B cell (primary cell): Measurements from ENCODE around the gene CELF2. TPM values are rescaled to one million over a fixed set of nuclear protein-coding genes. Genes with fewer than 3 reads are reported as not detected.
A peak's percentile ranks its signal among the peaks of the same experiment; 100 is the strongest.

Experiments
- ATAC-seq: fragments of 200-7000 bp; cut with Tn5 transposase; one replicate; pipeline ENCODE4 v1.10.0; 2021; ENCODE audit warnings: low read depth, mild to moderate bottlenecking, moderate number of reproducible peaks, moderate library complexity
- CTCF ChIA-PET: fragments of 350-600 bp; sonication (Branson Sonifier 250); formaldehyde crosslinking; loops from one replicate; lab custom pipeline; 2021; ENCODE audit warnings: antibody characterized with exemption, inconsistent platforms; lab: Charles Lee
- POLR2A ChIA-PET: fragments of 350-600 bp; sonication (Branson Sonifier 250); formaldehyde crosslinking; loops from one replicate; lab custom pipeline; 2021; ENCODE audit warnings: antibody characterized with exemption; lab: Charles Lee
- DNase-seq: peaks from one replicate; pipeline ENCODE4 v3.0.0; 2013
- H2AFZ ChIP-seq: 2 replicates; pipeline ENCODE4 v1.6.1; 2012; ENCODE audit warnings: mild to moderate bottlenecking, low read depth, low read length; ENCODE audit not compliant: insufficient read depth, poor library complexity, severe bottlenecking
- H3K27ac ChIP-seq, 2 donors: 1 replicate in 1 of 2; 2 replicates in 1 of 2; pipeline ENCODE4 v1.5.1; 2012 to 2013; ENCODE audit warnings: low read length in 2 of 2, mild to moderate bottlenecking in 2 of 2, moderate library complexity in 1 of 2
- H3K27me3 ChIP-seq, 4 experiments: fragments of 200-600 bp in 1 of 4; sonication (generic) in 1 of 4; replicated peaks in 1 of 4; 1 replicate in 2 of 4; 2 replicates in 2 of 4; pipeline versions ENCODE4 v1.6.1 to v1.7.0; 2013 to 2016; ENCODE audit warnings: low read length in 3 of 4, mild to moderate bottlenecking in 2 of 4, mixed read lengths in 1 of 4, moderate library complexity in 1 of 4; ENCODE audit not compliant: insufficient read depth in 4 of 4, control insufficient read depth in 3 of 4; ENCODE audit errors: control extremely low read depth in 1 of 4
- H3K36me3 ChIP-seq, 2 experiments: replicated peaks in 1 of 2; 1 replicate in 1 of 2; 2 replicates in 1 of 2; pipeline versions ENCODE4 v1.6.1 to v1.7.1; 2013; ENCODE audit warnings: low read length in 1 of 2; ENCODE audit not compliant: insufficient read depth in 2 of 2, control insufficient read depth in 1 of 2; ENCODE audit errors: control extremely low read depth in 1 of 2, extremely low read depth in 1 of 2
- H3K4me1 ChIP-seq, 2 donors: fragments of 200-600 bp in 1 of 2; sonication (generic) in 1 of 2; 1 replicate in 1 of 2; 2 replicates in 1 of 2; pipeline versions ENCODE4 v1.5.1 to v1.6.1; 2013 to 2017; ENCODE audit warnings: low read length in 2 of 2; ENCODE audit not compliant: control insufficient read depth in 2 of 2, insufficient read depth in 2 of 2
- H3K4me2 ChIP-seq: replicated peaks from 2 replicates; pipeline ENCODE3; 2012; ENCODE audit warnings: mild to moderate bottlenecking, low read depth, low read length; ENCODE audit not compliant: poor library complexity, severe bottlenecking
- H3K4me3 ChIP-seq, 5 experiments: fragments of 200-600 bp in 1 of 5; sonication (generic) in 1 of 5; 1 replicate in 3 of 5; 2 replicates in 2 of 5; pipeline versions ENCODE4 v1.5.1 to v1.7.0; 2011 to 2016; ENCODE audit warnings: low read length in 4 of 5, mild to moderate bottlenecking in 4 of 5, low read depth in 2 of 5, control low read depth in 1 of 5, moderate library complexity in 1 of 5; ENCODE audit not compliant: insufficient read depth in 1 of 5; ENCODE audit errors: control extremely low read depth in 1 of 5, extremely low read depth in 1 of 5
- H3K79me2 ChIP-seq: fragments of 200-600 bp; sonication (generic); one replicate; pipeline ENCODE4 v1.6.0; 2016; ENCODE audit warnings: low read length; ENCODE audit not compliant: control insufficient read depth, insufficient read depth
- H3K9ac ChIP-seq: fragments of 200-600 bp; sonication (generic); 2 replicates; pipeline ENCODE4 v1.6.1; 2017; ENCODE audit warnings: mild to moderate bottlenecking, low read length, moderate library complexity
- H3K9me3 ChIP-seq, 3 donors: one replicate each; pipeline versions ENCODE4 v1.6.1 to v1.7.1; 2013; ENCODE audit warnings: low read length in 2 of 3; ENCODE audit not compliant: control insufficient read depth in 2 of 3, insufficient read depth in 1 of 3; ENCODE audit errors: control extremely low read depth in 1 of 3
- H4K20me1 ChIP-seq: 2 replicates; pipeline ENCODE4 v1.6.0; 2012; ENCODE audit warnings: mild to moderate bottlenecking, low read length; ENCODE audit not compliant: insufficient read depth, control insufficient read depth, poor library complexity, severe bottlenecking
- H3K27ac Mint-ChIP-seq: one replicate; pipeline ENCODE4 v1.8.0; 2021; ENCODE audit warnings: mixed read lengths
- H3K27me3 Mint-ChIP-seq: one replicate; pipeline ENCODE4 v1.8.0; 2021; ENCODE audit warnings: mixed read lengths
- H3K4me1 Mint-ChIP-seq: one replicate; pipeline ENCODE4 v1.8.0; 2021; ENCODE audit warnings: mixed read lengths
- H3K4me3 Mint-ChIP-seq: one replicate; pipeline ENCODE4 v1.8.0; 2021; ENCODE audit warnings: mixed read lengths
- H3K9me3 Mint-ChIP-seq: one replicate; pipeline ENCODE4 v1.8.0; 2022; ENCODE audit warnings: mixed read lengths; ENCODE audit not compliant: insufficient read depth
- EZH2 ChIP-seq: IDR thresholded peaks from 2 replicates; pipeline ENCODE4 v1.6.1; 2012; ENCODE audit warnings: borderline replicate concordance, low read depth, mild to moderate bottlenecking, moderate library complexity, low read length; ENCODE audit not compliant: insufficient read depth, poor library complexity, severe bottlenecking
- WGBS: methylation state at CpG from one replicate; pipeline ENCODE4 v1.1.5; 2013; ENCODE audit warnings: missing lambda C conversion rate; ENCODE audit not compliant: insufficient coverage; 5-methylcytosine and 5-hydroxymethylcytosine counted together
- intact Hi-C: fragments of 100-400 bp; cut with micrococcal nuclease; formaldehyde crosslinking; loops from one replicate; pipeline ENCODE4 v1.10.0; 2022
- polyA plus RNA-seq: library from polyadenylated mRNA; depleted of rRNA; stranded (reverse); fragments of >200 nt; gene quantifications from 2 replicates; pipeline ENCODE4 v1.2.3, GENCODE V29; 2012
- total RNA-seq, 2 donors: library from RNA; stranded (reverse); fragments of 120-200 nt in 1 of 2; gene quantifications; 1 replicate in 1 of 2; 2 replicates in 1 of 2; pipeline versions ENCODE4 v1.2.3 to v1.2.4, GENCODE V29; 2013 to 2022
- TF ChIP-seq, protein P1 (sequence below): fragments of 200-600 bp; IDR thresholded peaks from one replicate; pipeline ENCODE4 v1.8.0; 2022; ENCODE audit warnings: antibody characterized with exemption, mild to moderate bottlenecking

Gene CELF2
- total and polyA plus RNA-seq, 2 donors (not counting 1 experiment from before 2014, with no cell fraction given) = 59.5 to 112 TPM

DNA sequence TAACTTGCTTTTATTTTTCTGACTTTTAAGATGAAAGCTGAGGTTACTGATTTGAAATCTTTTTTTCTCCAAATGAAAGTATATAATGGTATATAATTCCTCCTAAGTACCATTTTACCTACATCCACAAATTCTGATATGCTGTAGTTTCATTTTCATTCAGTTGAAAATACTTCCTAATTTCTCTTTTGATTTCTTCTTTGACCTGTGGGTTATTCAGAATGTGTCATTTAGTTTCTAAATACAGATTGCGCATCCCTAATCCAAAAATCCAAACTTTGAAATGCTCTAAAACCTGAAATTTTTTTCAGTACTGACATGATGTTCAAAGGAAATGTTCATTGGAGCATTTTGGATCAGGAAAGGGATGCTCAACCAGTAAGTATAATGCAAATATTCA, 168.7 kb downstream of the CELF2 start:
- Histone ChIP-seq H3K4me2 (peak overlapping the region; percentile 41), H3K4me3 (peak overlapping the region in 1 of 5 experiments; percentile 9), H3K4me1 (peaks cover 54 to 77% of the 10 kb centered on the region in 2 donors), H3K27ac (peak overlapping the region in 1 of 2 donors; percentile 49), H3K79me2 (peaks cover 100% of the 10 kb centered on the region), H2AFZ (no peak overlapping the region), H3K36me3 (peaks cover 9 to 63% of the 10 kb centered on the region in 2 experiments), H3K9me3 (peaks cover 0 to 7% (median 5%) of the 10 kb centered on the region in 3 donors), H3K9ac (no peak overlapping the region), H3K27me3 (no peaks in the 10 kb centered on the region), H4K20me1 (peaks cover 81% of the 10 kb centered on the region)
- H3K4me1 Mint-ChIP-seq = peaks cover 85% of the 10 kb centered on the region
- ATAC-seq (no peak), DNase-seq (peak; percentile 47)
- POLR2A ChIA-PET = no interaction called here
- no peaks in the 10 kb centered on the region for H3K27me3 Mint-ChIP-seq
- peak overlapping the region; percentile 13 for H3K27ac Mint-ChIP-seq
- no peaks in the 10 kb centered on the region for H3K9me3 Mint-ChIP-seq
- TF ChIP-seq, protein P1, sequence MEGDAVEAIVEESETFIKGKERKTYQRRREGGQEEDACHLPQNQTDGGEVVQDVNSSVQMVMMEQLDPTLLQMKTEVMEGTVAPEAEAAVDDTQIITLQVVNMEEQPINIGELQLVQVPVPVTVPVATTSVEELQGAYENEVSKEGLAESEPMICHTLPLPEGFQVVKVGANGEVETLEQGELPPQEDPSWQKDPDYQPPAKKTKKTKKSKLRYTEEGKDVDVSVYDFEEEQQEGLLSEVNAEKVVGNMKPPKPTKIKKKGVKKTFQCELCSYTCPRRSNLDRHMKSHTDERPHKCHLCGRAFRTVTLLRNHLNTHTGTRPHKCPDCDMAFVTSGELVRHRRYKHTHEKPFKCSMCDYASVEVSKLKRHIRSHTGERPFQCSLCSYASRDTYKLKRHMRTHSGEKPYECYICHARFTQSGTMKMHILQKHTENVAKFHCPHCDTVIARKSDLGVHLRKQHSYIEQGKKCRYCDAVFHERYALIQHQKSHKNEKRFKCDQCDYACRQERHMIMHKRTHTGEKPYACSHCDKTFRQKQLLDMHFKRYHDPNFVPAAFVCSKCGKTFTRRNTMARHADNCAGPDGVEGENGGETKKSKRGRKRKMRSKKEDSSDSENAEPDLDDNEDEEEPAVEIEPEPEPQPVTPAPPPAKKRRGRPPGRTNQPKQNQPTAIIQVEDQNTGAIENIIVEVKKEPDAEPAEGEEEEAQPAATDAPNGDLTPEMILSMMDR = no peak
- no peak for TF ChIP-seq EZH2
- CTCF ChIA-PET = no interaction called here
- intact Hi-C loops = loop anchor here (1.0 kb wide), 1 partner anchor 11 kb away; no protein-coding TSS in a partner anchor
- WGBS = no CpG with 5 or more reads among the region's 1 CpG
- H3K4me3 Mint-ChIP-seq = no peak overlapping the region

DNA sequence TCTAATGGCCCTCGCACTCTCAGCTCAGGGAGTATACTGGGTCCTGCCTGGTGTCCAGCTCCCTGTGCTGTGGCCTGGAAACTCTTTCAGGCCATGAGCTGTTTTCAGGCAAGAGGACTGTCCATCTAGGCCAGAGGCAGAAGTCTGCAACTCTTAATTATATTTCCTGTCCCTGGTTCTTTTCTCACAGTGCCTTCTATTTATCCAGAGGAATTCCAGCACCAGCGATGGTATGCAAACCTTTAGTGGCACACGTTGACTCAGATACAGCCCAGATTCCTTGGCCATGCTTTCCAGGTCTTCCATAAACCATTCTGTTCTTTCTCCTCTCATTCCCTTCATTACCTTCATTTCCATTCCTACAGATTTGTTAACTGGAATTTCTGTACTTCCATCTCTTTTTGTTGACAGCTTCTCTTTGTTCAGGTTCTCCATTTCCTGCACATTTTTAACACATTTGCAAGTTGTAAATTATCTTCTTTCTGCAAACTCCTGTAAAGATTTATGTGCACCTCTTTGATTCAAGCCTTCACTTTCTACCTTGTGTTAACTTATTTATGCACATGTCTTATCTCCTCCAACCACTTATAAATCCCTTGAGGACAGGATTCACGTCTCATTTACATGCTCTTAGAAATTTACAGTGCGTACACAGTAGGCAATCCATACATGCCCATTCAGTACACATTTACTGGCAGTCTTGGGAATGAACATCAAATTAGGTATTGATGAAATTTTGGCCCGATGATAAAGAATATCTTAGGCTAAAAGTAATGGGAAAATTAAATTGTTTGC, 172.1 kb downstream of the CELF2 start:
- H3K9me3 ChIP-seq = peaks cover 0 to 7% (median 5%) of the 10 kb centered on the region in 3 donors
- H3K4me1 Mint-ChIP-seq = peaks cover 85% of the 10 kb centered on the region
- ATAC-seq = no peak
- no peak overlapping the region for H3K9ac ChIP-seq
- no peaks in the 10 kb centered on the region for H3K27me3 Mint-ChIP-seq
- intact Hi-C loops = no loop called here
- peaks cover 93% of the 10 kb centered on the region for H4K20me1 ChIP-seq
- no peak for DNase-seq
- no peak overlapping the region for H3K4me3 ChIP-seq
- H3K9me3 Mint-ChIP-seq = no peaks in the 10 kb centered on the region
- POLR2A ChIA-PET = no interaction called here
- peak overlapping the region; percentile 6 for H3K4me2 ChIP-seq
- TF ChIP-seq EZH2 = no peak
- TF ChIP-seq, protein P1 = no peak
- peaks cover 100% of the 10 kb centered on the region for H3K79me2 ChIP-seq
- CTCF ChIA-PET = interaction anchor here (0.5 to 2.2 kb wide), 4 partner anchors 15 to 116 kb away, joined by 3 to 7 read pairs (median 3); no protein-coding TSS in a partner anchor
- H3K27ac Mint-ChIP-seq = peak overlapping the region; percentile 16
- H3K36me3 ChIP-seq = peaks cover 10 to 66% of the 10 kb centered on the region in 2 experiments
- H3K4me1 ChIP-seq = peaks cover 52 to 54% of the 10 kb centered on the region in 2 donors
- H3K4me3 Mint-ChIP-seq = no peak overlapping the region
- 100% methylated on average over 3 of the region's 6 CpGs for WGBS
- no peak overlapping the region for H2AFZ ChIP-seq
- peak overlapping the region in 1 of 2 donors; percentile 45 for H3K27ac ChIP-seq
- H3K27me3 ChIP-seq = no peaks in the 10 kb centered on the region
